Activated CD8-positive, alpha-beta memory T cell treated with anti-CD3 and anti-CD28 coated beads, Interleukin-2, amount 50 U/mL, for 1 hour (primary cell): ENCODE results near the gene DNAAF1.
"Not testable (repeated sequence)": the region's sequence is repeated elsewhere in the genome, so short reads cannot be mapped to it uniquely, and the experiment has no call there.

Source experiments
- DNase-seq: peaks from one replicate; pipeline ENCODE4 v3.0.0-alpha.2; 2020; ENCODE audit errors: extremely low read depth

DNAAF1 gene

GRCh38 chr16:84207879-84208278 lies 62.8 kb downstream of the DNAAF1 start:
- DNase-seq, result no peak

GRCh38 chr16:84209989-84210388 lies 64.9 kb downstream of the DNAAF1 start:
- no peak for DNase-seq

GRCh38 chr16:84212154-84212553 lies 67.0 kb downstream of the DNAAF1 start:
- DNase-seq, result no peak

- DNase-seq, result no peak
These were observed 67.5 kb downstream of the DNAAF1 start for GRCh38 chr16:84212631-84213030.

GRCh38 chr16:84214451-84215066 lies 69.5 kb downstream of the DNAAF1 start:
- no peak for DNase-seq

- DNase-seq, result no peak
These were observed 70.4 kb downstream of the DNAAF1 start for GRCh38 chr16:84215531-84215930.

- DNase-seq, result not testable (repeated sequence)
These were observed 71.0 kb downstream of the DNAAF1 start for GRCh38 chr16:84216144-84216543.

- no peak for DNase-seq
These were observed 73.2 kb downstream of the DNAAF1 start for GRCh38 chr16:84218176-84218823.

- no peak for DNase-seq
These were observed 73.8 kb downstream of the DNAAF1 start for GRCh38 chr16:84218956-84219355.

- DNase-seq, result no peak
These were observed 75.7 kb downstream of the DNAAF1 start for GRCh38 chr16:84220851-84221250.

- DNase-seq, result no peak
These were observed 78.3 kb downstream of the DNAAF1 start for GRCh38 chr16:84223456-84223855.

GRCh38 chr16:84224554-84224953 lies 79.4 kb downstream of the DNAAF1 start:
- DNase-seq, result no peak

GRCh38 chr16:84225126-84225525 lies 80.0 kb downstream of the DNAAF1 start:
- DNase-seq, result no peak

- DNase-seq, result no peak
These were observed 80.5 kb downstream of the DNAAF1 start for GRCh38 chr16:84225571-84225970.

- no peak for DNase-seq
These were observed 80.9 kb downstream of the DNAAF1 start for GRCh38 chr16:84226026-84226425.
